Liver (tissue), 3 donors: ENCODE results near the gene HYAL3.
A peak's percentile ranks its signal among the peaks of the same experiment; 100 is the strongest.

Experiments
- EGR1 ChIP-seq, 2 donors: IDR thresholded peaks; 2 replicates each; pipeline ENCODE4 v1.6.1; 2016 to 2018; ENCODE audit warnings: antibody characterized with exemption in 2 of 2, low read depth in 2 of 2
- JUND ChIP-seq, 2 donors: IDR thresholded peaks; 2 replicates each; pipeline ENCODE4 v1.6.1; 2016; ENCODE audit warnings: antibody characterized with exemption in 2 of 2
- TF ChIP-seq, protein P1 (sequence below): fragments of 150-350 bp; IDR thresholded peaks from 2 replicates; pipeline ENCODE4 v1.5.1; 2017; ENCODE audit warnings: improper control_type of control experiment, low read depth, low read length; ENCODE audit not compliant: missing input control
- TF ChIP-seq, protein P2 (sequence below): IDR thresholded peaks from 2 replicates; pipeline ENCODE4 v1.6.1; 2016; ENCODE audit warnings: antibody characterized with exemption, mild to moderate bottlenecking
- donor health status: healthy.
- donor health status: healthy.

DNA sequence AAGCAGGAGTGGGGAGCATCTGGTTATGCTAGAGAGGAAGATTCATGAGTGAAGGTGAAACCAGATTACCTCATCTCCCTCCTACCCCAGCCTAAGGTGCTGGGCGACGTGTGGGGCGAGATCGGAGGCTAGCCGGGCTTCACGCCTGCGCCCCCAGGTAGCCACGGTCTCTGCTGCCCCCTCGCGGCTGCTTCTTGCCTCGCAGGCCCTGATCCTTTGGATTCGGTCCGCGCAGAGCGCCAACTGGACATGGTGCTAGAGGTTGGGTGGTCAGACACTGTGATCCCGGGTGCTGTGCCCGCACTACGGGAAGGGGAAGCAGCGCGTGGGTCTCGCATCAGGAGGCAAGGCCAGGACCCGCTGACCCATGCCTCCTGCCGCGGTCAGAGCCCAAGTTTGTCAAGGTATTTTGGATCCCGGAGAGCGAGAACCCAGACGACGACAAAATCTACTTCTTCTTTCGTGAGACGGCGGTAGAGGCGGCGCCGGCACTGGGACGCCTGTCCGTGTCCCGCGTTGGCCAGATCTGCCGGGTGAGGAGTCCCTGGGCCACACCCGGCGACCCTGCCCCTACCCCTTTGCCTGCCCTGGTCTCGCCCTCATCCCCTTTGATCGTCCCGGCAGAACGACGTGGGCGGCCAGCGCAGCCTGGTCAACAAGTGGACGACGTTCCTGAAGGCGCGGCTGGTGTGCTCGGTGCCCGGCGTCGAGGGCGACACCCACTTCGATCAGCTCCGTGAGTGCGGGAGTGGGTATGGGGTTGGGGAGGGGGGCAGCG is 26.1 kb downstream of the HYAL3 start:
- TF ChIP-seq, protein P1, sequence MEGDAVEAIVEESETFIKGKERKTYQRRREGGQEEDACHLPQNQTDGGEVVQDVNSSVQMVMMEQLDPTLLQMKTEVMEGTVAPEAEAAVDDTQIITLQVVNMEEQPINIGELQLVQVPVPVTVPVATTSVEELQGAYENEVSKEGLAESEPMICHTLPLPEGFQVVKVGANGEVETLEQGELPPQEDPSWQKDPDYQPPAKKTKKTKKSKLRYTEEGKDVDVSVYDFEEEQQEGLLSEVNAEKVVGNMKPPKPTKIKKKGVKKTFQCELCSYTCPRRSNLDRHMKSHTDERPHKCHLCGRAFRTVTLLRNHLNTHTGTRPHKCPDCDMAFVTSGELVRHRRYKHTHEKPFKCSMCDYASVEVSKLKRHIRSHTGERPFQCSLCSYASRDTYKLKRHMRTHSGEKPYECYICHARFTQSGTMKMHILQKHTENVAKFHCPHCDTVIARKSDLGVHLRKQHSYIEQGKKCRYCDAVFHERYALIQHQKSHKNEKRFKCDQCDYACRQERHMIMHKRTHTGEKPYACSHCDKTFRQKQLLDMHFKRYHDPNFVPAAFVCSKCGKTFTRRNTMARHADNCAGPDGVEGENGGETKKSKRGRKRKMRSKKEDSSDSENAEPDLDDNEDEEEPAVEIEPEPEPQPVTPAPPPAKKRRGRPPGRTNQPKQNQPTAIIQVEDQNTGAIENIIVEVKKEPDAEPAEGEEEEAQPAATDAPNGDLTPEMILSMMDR: peak; percentile 100
- no peak for TF ChIP-seq EGR1 (IDR thresholded peaks at IDR 0.05; ENCODE audit: low read depth in 2 of 2)
- no peak for TF ChIP-seq JUND (IDR thresholded peaks at IDR 0.05)
- TF ChIP-seq, protein P2, sequence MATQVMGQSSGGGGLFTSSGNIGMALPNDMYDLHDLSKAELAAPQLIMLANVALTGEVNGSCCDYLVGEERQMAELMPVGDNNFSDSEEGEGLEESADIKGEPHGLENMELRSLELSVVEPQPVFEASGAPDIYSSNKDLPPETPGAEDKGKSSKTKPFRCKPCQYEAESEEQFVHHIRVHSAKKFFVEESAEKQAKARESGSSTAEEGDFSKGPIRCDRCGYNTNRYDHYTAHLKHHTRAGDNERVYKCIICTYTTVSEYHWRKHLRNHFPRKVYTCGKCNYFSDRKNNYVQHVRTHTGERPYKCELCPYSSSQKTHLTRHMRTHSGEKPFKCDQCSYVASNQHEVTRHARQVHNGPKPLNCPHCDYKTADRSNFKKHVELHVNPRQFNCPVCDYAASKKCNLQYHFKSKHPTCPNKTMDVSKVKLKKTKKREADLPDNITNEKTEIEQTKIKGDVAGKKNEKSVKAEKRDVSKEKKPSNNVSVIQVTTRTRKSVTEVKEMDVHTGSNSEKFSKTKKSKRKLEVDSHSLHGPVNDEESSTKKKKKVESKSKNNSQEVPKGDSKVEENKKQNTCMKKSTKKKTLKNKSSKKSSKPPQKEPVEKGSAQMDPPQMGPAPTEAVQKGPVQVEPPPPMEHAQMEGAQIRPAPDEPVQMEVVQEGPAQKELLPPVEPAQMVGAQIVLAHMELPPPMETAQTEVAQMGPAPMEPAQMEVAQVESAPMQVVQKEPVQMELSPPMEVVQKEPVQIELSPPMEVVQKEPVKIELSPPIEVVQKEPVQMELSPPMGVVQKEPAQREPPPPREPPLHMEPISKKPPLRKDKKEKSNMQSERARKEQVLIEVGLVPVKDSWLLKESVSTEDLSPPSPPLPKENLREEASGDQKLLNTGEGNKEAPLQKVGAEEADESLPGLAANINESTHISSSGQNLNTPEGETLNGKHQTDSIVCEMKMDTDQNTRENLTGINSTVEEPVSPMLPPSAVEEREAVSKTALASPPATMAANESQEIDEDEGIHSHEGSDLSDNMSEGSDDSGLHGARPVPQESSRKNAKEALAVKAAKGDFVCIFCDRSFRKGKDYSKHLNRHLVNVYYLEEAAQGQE: no peak
